ENCODE measurements around the gene ANKS6.

The ANKS6 gene

DNA sequence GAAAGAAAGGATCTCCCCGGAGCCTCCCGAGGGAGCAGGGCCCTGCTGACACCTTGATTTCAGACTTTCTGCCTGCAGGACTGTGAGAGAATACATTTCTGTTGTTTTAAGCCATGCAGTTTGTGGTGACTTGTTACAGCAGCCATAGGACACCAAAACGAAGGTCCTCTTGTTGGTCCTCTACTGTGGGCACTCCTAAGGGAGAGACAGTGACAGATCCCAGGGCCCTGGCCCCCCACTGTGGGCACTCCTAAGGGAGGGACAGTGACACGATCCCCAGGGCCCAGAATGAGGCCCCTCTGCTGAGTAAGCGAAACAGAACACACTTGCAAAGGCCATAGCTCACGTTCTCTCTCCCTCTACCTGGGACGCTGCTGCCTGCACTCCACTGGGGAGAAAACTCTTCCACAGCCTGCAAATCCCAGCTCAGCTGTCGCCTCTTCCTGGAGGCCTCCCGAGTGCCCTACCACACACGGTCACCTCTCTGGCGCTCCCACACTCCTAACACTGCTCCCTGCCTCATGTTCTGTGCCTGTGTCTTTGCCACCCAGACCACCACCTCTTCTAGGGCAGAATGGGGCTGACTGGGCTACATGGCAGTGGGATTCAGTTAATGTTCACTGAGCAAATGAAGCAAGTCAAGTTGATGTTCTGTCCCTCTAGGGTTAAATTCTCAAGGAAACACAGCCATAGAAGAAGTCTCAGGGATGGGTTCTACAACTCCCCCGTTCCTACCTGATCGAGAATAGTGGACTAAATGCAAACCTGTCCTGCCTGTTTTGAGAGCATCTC, 23.8 kb downstream of the ANKS6 start:
- no peak for DNase-seq (ENCODE audit: low read depth in 4 of 4, low spot score in 1 of 4)

DNA sequence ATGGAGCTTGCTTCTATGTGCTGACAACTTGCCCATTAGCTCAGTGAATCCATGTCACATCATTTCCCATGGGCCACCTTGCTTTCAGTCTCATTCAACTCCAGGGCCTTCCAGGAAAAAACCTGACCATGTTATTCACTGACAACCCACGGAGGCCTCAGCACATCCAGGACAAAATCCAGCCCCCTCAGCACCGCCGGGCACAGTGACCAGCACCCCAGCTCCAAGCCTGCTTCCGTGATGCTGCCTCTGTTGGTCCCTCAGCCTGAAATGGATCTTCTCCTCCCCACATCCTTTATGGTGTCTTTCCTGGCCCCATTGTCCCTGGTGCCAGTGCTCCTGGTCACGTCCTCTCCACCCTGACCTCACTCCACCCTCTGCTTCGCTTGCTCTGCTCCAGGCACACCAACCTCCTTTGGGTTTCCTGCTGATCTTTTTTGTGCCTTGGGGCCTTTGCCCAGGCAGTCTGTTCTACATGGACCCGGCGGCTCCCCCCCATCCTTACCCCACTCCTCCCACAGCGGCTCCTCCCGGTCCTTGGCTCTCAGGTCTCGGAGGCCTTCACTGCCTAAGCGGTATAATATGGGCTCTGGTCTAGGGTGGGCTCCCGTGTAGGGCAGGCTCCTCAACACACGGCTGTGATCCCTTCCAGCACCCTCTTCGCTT, 25.0 kb downstream of the ANKS6 start:
- no peak for DNase-seq (ENCODE audit: low read depth in 4 of 4, low spot score in 1 of 4)

DNA sequence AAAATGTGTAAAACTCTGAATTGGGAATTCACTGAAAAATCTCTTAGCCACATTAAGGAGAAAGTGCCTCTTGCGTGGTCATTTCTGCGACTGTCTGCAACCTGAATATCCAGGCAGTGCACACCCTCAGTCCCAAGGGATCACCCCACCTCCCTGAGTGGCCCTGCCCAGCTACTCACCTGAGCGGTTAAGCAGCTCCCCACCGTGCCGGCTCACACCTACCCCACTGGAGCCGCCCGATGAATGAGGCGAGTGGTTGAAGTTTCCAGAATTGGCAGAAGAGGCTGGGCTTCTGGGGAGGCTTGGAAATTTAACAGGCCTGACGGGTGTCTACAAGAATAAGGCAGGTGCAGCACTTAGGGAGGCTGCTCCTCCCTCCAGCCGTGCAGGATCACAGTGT, 25.6 kb downstream of the ANKS6 start:
- no peak for DNase-seq (ENCODE audit: low read depth in 4 of 4, low spot score in 1 of 4)

DNA sequence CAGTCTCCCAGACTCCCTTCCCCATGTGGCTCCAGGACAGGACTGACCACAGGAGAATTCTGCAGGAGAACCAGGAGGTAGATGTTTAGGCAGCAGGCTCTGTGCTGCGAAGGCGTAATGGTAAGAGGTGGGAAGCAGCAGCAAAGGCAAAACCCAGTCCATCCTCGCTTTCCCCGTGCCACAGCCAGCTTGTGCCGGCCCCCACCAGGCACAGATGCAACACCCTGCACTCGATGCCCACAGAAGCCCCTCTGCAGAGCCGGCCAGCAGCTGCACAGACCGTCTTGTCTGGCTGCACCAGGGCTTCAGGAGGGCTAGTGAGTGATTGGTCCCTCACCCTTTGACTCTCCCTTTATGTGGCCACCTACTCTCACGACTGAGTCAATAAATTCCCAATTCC, 28.0 kb downstream of the ANKS6 start:
- no peak for DNase-seq (ENCODE audit: low read depth in 4 of 4, low spot score in 1 of 4)

DNA sequence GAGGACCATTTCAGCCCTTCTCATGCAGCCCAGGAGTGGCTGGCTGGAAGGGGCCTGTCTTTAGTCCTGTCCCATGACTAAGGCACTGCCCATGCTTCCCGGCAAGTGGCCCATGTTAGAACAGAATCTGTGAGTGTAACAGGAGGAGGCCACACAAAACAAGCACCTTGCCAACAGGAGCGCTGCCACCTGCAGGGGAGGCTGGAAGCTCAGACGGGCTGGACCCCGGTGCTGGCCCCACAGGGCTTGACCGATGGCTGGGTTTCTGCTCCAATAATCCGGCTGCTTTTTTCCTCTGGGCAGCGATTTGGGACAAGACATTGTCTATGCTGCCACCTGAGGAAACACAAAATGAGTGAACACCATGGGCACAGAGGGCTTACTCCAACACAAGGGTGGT, 28.4 kb downstream of the ANKS6 start:
- DNase-seq (ENCODE audit: low read depth in 4 of 4, low spot score in 1 of 4): no peak

DNA sequence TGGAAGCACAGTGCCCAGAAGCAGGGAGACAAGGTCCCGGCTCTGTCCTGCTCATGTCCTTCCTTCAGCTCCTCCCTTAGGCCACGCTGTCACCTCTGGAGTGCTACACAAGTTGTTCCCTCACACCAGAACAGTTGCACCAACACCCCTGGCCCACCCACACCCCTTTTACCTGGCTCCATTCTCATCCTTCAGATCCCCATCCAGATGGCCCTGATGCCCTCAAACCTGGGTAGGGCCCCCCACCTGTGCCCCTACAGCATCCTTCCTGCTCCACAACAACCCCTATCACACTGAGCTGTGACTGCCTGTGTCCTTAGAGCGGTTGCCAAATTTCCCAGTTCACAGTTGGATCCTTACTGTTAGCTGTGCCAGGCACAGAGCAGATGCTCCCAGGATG, 29.2 kb downstream of the ANKS6 start:
- DNase-seq (ENCODE audit: low read depth in 4 of 4, low spot score in 1 of 4): no peak

DNA sequence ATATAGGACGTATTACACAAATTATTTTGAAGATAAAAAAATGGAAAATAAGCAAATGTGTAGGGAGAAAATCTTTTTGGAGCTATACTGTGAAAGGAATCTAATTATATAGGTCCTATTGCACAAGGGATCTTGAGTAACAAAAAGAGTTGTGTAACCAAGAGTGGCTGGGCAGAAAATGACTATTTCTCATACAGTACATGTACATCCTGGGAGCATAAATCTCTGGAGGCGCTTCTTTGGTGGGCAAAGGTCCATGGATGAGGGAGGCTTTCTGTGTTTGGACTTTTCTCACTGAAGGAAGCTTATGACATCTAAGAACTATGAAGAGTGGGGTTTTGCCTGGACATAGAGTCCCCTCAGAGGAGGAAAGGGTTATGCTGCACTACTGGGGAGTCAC, 29.8 kb downstream of the ANKS6 start:
- no peak for DNase-seq (ENCODE audit: low read depth in 4 of 4, low spot score in 1 of 4)

DNA sequence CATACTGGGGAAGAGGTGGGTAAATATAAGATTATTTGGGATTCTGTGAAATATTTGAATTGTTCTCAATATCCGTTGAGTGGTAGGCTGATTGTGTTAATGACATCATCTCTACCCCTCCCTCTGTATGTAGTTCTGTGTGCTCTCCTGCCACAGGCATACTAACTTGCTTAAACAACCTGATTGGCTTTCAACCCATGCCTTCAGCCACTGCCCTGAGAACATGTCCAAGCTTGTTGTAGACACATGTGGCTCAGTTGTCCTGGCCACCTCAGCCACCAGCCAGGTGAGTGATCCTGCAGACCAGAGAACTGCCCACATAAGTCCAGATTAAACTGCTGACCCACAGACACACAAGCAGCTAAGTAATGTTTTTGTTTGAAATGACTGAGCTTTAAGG, 31.1 kb downstream of the ANKS6 start:
- DNase-seq (ENCODE audit: low read depth in 4 of 4, low spot score in 1 of 4): no peak

DNA sequence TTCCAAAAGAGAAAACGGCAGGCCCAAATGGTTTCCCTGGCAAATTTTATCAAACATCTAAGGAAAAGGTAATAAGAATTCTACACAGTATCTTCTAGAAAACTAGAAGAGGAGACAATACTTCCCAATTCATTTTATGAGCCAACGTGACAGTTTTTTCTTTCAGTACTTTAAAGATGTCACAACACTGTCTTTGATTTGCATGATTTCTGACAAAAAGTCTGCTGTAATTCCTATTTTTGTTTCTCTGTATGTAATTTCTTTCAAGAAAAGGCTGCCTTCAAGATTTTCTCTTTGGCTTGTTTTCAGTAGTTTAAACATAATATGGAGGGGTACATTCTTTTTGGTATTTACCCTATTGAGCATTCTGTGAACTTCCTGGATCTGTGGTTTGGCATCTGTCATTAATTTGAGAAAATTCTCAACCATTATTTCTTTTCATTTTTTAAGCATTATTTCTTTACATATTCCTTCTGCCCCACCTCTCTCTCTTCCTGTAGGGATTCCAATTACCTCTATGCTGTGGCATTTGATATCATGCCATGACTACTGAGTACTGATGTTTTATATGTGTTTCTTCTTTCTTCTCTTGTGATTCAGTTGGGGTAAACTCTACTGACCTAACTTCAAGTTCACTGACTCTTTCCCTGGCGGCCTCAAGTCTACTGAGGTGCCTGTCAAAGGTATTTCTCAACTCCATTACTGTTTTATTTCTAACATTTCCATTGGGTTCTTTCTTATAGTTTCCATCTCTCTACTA, 32.2 kb downstream of the ANKS6 start:
- no peak for DNase-seq (ENCODE audit: low read depth in 4 of 4, low spot score in 1 of 4)

DNA sequence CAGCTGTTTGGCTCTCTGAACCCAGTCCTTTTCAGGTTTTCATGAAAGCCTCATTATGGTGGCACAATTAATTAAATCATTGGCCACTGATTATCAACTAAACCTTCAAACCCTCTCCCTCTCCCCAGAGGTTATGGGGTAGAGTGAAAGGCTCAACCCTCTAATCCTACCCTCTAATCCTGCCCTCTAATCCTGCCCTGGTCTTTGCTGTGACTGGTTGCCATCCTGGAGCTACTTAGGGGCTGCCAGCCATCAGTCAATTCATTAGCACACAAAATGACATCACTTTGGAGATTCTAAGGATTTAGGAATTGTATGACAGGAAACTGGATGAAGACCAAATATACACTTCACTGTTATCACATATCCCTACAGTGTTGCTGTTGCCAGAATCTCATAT, 36.1 kb downstream of the ANKS6 start:
- no peak for DNase-seq (ENCODE audit: low read depth in 4 of 4, low spot score in 1 of 4)

DNA sequence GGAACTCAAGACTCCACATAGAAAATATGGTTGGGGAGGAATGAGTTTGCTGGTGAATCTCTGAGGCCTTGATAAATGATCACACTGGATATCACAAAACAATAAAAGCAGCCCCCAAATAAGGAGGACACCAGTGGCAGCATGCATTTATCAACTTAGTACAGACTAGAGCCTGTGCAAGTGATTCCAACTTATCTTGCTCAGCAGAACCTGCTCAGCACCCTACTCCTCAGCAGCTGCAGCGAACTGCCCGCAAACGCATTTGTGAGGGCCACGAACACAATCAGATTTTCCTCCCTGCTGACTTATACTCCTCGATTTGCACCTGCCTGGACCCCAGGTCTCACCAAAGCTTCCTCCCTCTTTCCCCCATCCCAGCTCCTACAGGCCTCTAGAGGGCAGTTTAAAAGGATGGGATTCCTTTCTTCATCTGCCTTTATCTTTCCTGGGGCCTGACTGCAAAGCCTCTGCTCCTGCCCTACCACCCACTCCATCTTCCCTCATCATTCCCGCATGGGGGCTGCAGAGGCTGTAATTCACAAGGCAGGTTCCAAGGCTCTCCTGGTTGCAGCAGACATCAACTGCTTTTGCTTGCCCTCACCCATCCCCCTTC, 41.2 kb downstream of the ANKS6 start:
- DNase-seq (ENCODE audit: low read depth in 4 of 4, low spot score in 1 of 4): no peak

DNA sequence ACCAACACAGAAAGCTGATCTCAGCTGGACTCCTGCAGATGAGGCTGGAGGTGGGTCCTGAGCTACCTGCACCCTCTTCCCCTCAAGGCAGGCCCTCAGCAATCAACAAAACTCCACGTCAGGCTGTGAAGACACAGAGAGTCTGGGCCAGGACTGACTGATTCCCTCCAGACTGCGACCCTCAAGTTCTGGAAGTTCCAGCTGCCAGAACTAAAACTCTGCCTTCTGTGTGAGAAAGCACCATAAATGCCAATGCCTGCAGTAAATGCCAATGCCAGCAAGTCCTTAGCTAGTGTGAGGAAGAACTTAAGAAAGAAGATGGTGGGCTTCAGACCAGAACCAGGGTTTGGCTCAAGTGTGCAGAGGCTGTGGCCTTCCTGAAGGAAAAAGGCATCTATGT, 45.1 kb downstream of the ANKS6 start:
- DNase-seq (ENCODE audit: low read depth in 4 of 4, low spot score in 1 of 4): no peak

DNA sequence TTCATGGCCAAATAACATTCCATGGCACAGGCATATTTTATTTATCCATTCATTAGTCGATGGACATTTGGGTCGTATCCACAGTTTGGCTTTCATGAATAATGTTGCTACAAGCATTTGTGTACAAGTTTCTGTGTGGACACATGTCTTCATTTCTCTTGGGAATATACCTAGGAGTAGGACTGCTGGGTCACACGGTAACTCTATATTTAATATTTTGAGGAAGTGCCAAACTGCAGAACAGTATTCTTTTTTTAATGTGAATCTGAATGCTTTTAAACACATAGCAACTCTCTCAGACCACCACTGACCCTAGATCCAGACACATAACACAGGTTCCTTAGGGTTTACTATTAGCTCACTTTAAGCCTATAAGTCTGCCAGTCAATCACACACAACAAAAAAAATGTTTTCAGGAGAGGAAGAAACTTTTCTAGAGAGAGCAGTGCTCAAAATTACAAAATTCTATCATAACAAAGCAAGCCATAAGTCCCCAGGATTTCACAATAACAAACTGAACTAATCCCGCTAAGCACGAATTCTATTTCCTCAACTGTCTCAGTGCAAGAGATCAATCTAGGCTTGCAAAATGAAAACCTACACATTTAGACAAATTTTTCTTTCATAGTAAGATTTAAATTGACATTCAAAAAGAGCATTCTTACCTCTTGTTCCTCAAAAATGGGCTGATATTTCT, 45.8 kb downstream of the ANKS6 start:
- no peak for DNase-seq (ENCODE audit: low read depth in 4 of 4, low spot score in 1 of 4)

DNA sequence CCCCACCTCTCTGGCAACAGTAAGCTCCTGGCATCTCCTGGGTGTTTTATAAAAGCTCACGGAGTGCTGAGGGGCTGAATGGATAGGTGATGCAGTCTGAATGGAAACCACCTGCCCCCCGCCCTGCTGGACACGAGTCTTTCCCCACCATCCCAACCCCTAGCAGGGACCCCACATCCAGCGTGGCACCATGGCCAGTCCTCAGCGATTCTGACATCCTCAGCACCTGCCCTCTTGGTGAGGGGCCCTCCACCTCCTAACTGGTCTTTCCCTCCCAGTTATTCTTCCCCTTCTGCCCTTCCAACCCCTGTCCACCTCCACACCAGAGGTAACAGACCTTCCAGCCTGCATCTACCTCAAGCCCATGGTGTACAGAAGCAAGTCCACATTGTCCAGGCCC, 48.9 kb downstream of the ANKS6 start:
- no peak for DNase-seq (ENCODE audit: low read depth in 4 of 4, low spot score in 1 of 4)

DNA sequence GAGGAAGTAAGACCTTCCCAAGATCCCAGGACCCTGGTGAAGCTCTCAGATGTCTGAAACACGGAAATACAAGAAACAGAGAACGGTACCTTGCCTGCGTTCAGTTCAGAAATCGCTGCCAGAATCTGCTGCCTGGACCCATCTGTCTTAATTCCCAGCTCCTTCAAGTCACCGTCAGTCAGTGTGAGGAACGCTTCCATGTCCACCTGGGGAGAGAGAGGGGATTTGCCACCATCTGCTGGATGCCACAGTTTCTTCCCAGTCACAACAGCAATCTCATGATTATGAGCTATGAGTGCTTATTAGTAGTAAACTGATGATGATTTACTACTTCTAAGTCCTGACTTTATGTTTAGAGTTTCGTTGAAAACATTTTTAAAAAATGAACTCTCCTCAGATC, 50.9 kb downstream of the ANKS6 start:
- DNase-seq (ENCODE audit: low read depth in 4 of 4, low spot score in 1 of 4): no peak

DNA sequence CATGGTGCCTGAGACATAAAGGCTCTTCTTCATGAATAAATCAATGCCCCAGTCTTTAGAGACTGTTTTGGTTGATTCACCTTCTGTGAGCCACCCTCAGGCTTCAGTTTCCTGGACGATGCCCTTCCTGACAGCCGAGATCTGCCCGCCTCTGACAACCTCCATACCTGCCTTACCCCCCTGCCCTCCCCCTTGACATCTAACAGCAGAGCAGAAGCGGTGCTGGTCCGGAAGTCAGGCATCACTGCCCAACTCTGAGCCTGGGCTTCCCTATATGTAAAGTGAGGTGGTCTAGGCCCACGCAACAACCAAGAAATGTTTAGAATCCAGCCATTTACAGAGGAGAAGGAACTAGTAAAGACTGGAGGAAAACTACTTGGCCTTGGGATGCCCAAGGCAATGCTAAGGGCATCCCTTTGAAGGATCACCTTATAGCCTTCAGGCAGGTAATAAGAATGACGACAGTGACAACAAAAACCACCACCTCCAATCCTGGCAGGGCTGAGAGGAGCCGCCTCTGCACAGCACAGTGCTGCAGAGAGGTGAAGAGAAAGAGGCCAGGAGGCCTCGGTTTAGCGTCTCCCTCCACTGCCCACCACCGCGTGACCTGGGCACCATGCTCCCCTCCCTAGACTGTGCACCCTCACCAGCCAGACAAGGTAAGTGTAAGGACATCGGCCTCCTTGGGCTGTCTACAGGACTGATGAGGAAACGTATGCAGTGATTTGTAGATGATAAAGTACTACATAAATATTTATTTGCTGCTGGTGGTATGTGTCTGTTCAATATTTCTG, 52.3 kb downstream of the ANKS6 start:
- DNase-seq (ENCODE audit: low read depth in 4 of 4, low spot score in 1 of 4): no peak

DNA sequence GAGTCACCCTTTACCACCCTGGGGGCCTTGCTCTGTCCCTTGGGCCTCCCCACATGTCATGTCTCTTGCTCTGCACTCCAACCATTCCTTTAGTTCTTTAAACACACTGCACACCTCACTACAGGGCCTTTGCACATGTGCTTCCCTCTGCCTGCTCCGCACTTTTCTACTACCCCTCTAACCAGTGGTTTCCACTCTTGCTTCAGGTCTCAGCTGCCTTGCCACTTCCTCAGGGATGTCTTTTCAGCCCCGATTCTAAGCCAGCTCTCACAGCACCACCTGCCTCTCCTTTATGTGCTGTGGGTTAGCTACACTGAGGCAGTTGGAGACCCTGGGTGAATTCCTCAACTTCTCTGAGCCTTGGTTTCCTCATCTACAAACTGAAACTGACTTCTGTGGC, 53.0 kb downstream of the ANKS6 start:
- DNase-seq (ENCODE audit: low read depth in 4 of 4, low spot score in 1 of 4): no peak

DNA sequence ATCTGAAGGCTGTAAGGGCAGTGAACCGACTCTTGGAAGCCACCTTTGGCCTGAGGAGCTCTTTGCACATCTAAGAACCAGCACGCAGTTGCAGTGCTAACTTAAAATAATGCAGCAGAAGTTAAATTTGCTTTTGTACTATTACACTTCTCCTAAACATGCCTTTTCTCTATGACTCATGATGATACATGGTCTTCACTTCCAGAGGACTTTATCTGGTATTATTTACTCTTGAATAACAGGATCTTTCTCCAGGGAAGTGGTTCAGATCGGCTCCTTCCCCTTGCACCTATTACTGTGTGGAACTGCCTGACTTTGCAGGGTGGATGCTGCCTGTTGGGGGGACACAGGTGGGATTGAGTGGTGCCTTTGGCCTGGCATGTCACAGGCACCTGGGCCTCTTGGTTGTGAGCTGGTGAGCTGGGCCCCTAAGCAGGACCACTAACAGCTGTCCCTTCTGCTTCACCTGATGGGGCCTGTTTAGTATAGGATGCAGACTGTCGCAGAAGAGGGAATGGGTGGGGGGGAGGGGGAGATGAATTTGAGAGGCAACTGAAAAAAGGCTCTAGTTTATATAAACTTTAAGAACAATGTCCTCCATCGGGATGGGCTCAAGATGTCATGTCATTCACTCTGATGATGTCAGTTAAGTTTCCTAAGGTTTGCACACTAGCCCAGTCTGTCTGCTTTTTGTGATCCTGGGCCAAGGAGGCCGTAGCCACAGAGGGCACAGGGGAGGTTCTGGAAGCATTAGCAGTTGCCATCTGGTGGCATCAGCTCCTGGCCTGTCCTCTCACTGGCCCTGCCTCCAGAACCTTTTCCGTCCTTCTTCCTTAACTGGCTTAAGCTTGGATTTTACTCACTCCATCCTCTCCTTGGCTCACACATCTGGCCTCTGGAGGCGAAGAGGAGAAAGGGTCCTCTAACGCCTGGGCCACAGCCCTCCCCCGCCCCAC, 53.8 kb downstream of the ANKS6 start:
- no peak for DNase-seq (ENCODE audit: low read depth in 4 of 4, low spot score in 1 of 4)

DNA sequence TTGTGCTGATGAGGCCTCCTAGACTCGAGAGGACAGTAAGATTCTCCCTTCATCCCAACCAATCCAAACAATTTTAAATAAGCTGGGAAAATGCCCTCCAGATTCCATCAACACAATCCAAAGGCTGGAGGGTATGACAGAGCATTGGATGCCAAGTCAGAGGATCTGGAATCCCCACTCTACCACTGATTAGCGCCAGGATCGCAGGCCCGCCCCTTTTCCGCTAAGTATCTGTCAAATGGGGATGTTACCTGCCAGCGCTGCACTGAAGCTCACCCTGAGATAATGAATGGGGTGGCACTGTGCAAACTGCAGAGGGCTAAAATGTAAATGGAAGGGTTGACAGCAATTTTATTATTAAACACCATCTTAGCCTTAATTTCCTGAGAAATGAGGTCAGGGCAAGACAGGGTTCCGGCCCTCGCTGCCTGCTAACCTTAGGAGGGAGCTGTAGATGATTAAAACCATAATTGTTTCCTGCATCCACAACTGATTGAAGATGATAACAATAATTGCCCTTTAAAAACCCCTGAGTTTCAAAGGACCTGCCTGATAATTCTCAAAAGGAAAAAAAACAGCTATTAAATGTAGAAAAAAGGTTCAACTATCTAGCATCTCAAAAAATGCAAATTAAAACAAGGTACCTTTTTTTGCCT, 56.0 kb downstream of the ANKS6 start:
- DNase-seq (ENCODE audit: low read depth in 4 of 4, low spot score in 1 of 4): no peak
